Thyroid gland (tissue), 4 donors: ENCODE results near the gene CRACR2B.

Experiments used
- CTCF ChIP-seq, 6 experiments: fragments of 200-600 bp in 3 of 6; fragments of 450-650 bp in 3 of 6; sonication (generic) in 3 of 6; IDR thresholded peaks; one replicate each; pipeline ENCODE4 v1.5.1; 2016 to 2019; ENCODE audit warnings: antibody characterized with exemption in 6 of 6, mild to moderate bottlenecking in 2 of 6, inconsistent platforms in 1 of 6, moderate library complexity in 1 of 6
- POLR2A ChIP-seq, 2 donors: fragments of 450-650 bp; IDR thresholded peaks; one replicate each; pipeline ENCODE4 v1.6.1; 2017; ENCODE audit warnings: antibody characterized with exemption in 2 of 2, mild to moderate bottlenecking in 2 of 2, moderate library complexity in 1 of 2

DNA sequence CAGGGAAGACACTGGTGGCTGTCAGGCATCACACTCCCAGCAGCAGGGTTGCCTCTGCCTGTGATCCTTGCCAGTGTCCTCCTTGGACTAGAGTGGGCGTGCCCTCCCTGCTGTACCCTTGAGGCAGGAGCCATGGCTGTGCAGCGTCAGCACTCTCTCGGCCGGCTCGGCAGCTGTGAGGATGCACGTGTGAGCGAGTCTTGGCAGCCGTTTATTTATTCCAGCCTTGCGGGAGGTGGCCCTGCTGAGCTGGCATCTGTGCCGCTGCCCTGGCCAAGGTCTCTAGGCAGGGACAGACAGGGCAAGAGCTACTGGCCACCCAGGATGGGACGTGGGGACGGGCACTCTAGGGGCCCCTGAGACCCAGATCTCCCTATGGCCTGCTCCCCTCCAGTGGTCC is 48.8 kb downstream of the CRACR2B start:
- TF ChIP-seq CTCF (IDR thresholded peaks at IDR 0.05) = no peak
- no peak for TF ChIP-seq POLR2A (IDR thresholded peaks at IDR 0.05)
